HL-60 (cell line): ENCODE data around the gene IL17B.

ENCODE experiments used
- DNase-seq, 2 experiments: peaks; one replicate each; pipeline ENCODE4 v3.0.0-alpha.2; 2010 to 2020; ENCODE audit warnings: low read depth in 1 of 2, low spot score in 1 of 2
- H3K27ac ChIP-seq: fragments of 250-450 bp; sonication (Bioruptor Pico); replicated peaks from 2 replicates; pipeline ENCODE4 v1.5.1; 2020; ENCODE audit warnings: mild to moderate bottlenecking, moderate library complexity
- H3K27me3 ChIP-seq: fragments of 250-450 bp; sonication (Bioruptor Pico); 2 replicates; pipeline ENCODE4 v1.5.1; 2021; ENCODE audit warnings: mild to moderate bottlenecking, moderate library complexity; ENCODE audit not compliant: insufficient read depth, poor library complexity, severe bottlenecking
- H3K4me3 ChIP-seq: replicated peaks from 2 replicates; pipeline ENCODE4 v1.5.1; 2011; ENCODE audit warnings: mild to moderate bottlenecking, control low read depth, low read length; ENCODE audit not compliant: insufficient read depth
- CTCF ChIP-seq: IDR thresholded peaks from one replicate; pipeline ENCODE4 v1.5.1; 2011; ENCODE audit warnings: low read length, control low read depth, inconsistent platforms; ENCODE audit not compliant: insufficient read depth
- GABPA ChIP-seq: IDR thresholded peaks from 2 replicates; pipeline ENCODE4 v1.6.1; 2012; ENCODE audit warnings: low read depth
- POLR2AphosphoS5 ChIP-seq: IDR thresholded peaks from 2 replicates; pipeline ENCODE4 v1.6.1; 2012; ENCODE audit warnings: low read depth
- REST ChIP-seq: IDR thresholded peaks from 2 replicates; pipeline ENCODE4 v1.6.1; 2012; ENCODE audit warnings: low read depth; ENCODE audit not compliant: insufficient replicate concordance
- SPI1 ChIP-seq: IDR thresholded peaks from 2 replicates; pipeline ENCODE4 v1.6.1; 2012; ENCODE audit warnings: low read depth, mild to moderate bottlenecking, borderline replicate concordance

IL17B gene

GRCh38 chr5:149409268-149409948, 30.3 kb upstream of the IL17B start:
- Histone ChIP-seq H3K27ac (no peak overlapping the region), H3K27me3 (no peaks in the 10 kb centered on the region), H3K4me3 (no peak overlapping the region)
- TF ChIP-seq CTCF = no peak
- TF ChIP-seq REST = no peak
- no peak for TF ChIP-seq SPI1
- no peak for TF ChIP-seq GABPA
- no peak for DNase-seq

GRCh38 chr5:149408252-149409099, 29.4 kb upstream of the IL17B start:
- no peak overlapping the region for H3K4me3 ChIP-seq
- TF ChIP-seq POLR2AphosphoS5 = no peak
- TF ChIP-seq GABPA = no peak
- TF ChIP-seq REST = no peak
- no peak for TF ChIP-seq CTCF
- no peak for TF ChIP-seq SPI1
- H3K27ac ChIP-seq = no peak overlapping the region
- no peaks in the 10 kb centered on the region for H3K27me3 ChIP-seq
- no peak for DNase-seq

GRCh38 chr5:149407323-149408251, 28.5 kb upstream of the IL17B start:
- H3K27me3 ChIP-seq = no peaks in the 10 kb centered on the region
- TF ChIP-seq SPI1 = no peak
- no peak for TF ChIP-seq REST
- no peak for TF ChIP-seq GABPA
- TF ChIP-seq POLR2AphosphoS5 = no peak
- TF ChIP-seq CTCF = no peak
- no peak overlapping the region for H3K27ac ChIP-seq
- H3K4me3 ChIP-seq = no peak overlapping the region
- no peak for DNase-seq
